Neural cell (in vitro differentiated cells): Measurements from ENCODE around the gene NHLRC4.

Experiments
- CTCF ChIP-seq: fragments of 450-650 bp; IDR thresholded peaks from 2 replicates; pipeline ENCODE4 v1.5.1; 2014; ENCODE audit warnings: antibody characterized with exemption, mild to moderate bottlenecking, moderate library complexity; ENCODE audit not compliant: poor library complexity, severe bottlenecking
- POLR2AphosphoS5 ChIP-seq: IDR thresholded peaks from 2 replicates; pipeline ENCODE4 v1.6.1; 2012
- RAD21 ChIP-seq: fragments of 450-650 bp; conservative IDR thresholded peaks from 2 replicates; pipeline ENCODE4 v1.6.1; 2014; ENCODE audit warnings: antibody characterized with exemption, mild to moderate bottlenecking, moderate library complexity
- TAF1 ChIP-seq: IDR thresholded peaks from 2 replicates; pipeline ENCODE4 v1.6.1; 2012; ENCODE audit warnings: low read depth

- no peak for TF ChIP-seq CTCF
- no peak for TF ChIP-seq TAF1
- TF ChIP-seq POLR2AphosphoS5 = no peak
- TF ChIP-seq RAD21 = no peak
Measured at GRCh38 chr16:524274-525040, 42.3 kb upstream of the NHLRC4 start.
